ENCODE measurements around the gene PLEKHG5.

DNA sequence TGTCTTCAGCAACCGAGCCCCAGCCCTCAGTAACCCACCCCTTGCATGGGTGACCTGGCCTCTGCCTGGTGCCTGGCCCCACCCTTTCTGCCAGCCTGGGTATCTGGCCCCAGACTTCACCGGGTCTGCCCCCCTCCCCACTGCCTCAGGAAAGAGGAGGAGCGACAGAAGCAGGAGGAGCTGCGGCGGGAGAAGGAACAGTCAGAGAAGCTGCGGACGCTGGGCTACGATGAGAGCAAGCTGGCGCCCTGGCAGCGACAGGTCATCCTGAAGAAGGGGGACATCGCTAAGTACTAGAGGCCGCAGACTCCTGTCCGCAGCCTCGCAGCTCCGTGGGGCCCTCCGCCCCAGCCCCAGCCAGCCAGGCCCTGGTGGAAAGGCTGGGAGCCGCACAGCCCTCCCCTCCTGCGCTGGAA is 31.6 kb downstream of the PLEKHG5 start:
- TF ChIP-seq EGR1 (IDR thresholded peaks at IDR 0.05; ENCODE audit: low read depth in 2 of 2), result no peak
- no peak for TF ChIP-seq YY1 (IDR thresholded peaks at IDR 0.05)
- TF ChIP-seq, protein P1, sequence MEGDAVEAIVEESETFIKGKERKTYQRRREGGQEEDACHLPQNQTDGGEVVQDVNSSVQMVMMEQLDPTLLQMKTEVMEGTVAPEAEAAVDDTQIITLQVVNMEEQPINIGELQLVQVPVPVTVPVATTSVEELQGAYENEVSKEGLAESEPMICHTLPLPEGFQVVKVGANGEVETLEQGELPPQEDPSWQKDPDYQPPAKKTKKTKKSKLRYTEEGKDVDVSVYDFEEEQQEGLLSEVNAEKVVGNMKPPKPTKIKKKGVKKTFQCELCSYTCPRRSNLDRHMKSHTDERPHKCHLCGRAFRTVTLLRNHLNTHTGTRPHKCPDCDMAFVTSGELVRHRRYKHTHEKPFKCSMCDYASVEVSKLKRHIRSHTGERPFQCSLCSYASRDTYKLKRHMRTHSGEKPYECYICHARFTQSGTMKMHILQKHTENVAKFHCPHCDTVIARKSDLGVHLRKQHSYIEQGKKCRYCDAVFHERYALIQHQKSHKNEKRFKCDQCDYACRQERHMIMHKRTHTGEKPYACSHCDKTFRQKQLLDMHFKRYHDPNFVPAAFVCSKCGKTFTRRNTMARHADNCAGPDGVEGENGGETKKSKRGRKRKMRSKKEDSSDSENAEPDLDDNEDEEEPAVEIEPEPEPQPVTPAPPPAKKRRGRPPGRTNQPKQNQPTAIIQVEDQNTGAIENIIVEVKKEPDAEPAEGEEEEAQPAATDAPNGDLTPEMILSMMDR (IDR thresholded peaks at IDR 0.05; ENCODE audit: low read depth, low read length, missing input control), result no peak
- TF ChIP-seq GABPA (IDR thresholded peaks at IDR 0.05 in 1 of 2, conservative IDR thresholded peaks at IDR 0.05 in 1 of 2), result no peak
- TF ChIP-seq JUND (IDR thresholded peaks at IDR 0.05), result no peak
- TF ChIP-seq, protein P2, sequence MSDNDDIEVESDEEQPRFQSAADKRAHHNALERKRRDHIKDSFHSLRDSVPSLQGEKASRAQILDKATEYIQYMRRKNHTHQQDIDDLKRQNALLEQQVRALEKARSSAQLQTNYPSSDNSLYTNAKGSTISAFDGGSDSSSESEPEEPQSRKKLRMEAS (IDR thresholded peaks at IDR 0.05), result no peak
- no peak for TF ChIP-seq RXRA (IDR thresholded peaks at IDR 0.05)
- no peak for TF ChIP-seq TAF1 (conservative IDR thresholded peaks at IDR 0.05)
- TF ChIP-seq SP1 (IDR thresholded peaks at IDR 0.05), result no peak
